Measurements from ENCODE around the gene ZNF148.
"Not testable (repeated sequence)": the region's sequence is repeated elsewhere in the genome, so short reads cannot be mapped to it uniquely, and the experiment has no call there.

The ZNF148 gene

DNA sequence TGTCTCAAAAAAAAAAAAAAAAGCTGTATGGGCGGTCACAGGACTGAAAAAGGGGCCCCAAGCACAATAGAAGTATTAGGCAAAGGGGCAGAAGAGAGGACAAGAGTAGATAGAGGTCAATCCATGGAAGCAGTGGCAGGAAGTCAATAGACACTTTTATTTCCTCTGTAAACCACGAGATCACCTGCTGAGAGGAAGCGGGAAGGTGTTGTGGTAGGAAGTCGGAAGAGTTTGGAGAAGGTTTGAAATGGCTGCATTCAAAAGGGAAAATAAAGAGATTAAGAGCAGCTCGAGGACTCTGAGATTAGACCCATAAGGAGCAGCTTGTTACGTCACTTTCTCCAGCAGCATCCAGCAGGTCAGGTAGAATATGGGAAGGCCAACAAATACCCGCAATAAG lies 14.2 kb upstream of the ZNF148 start:
- H3K9me3 ChIP-seq (ENCODE audit: low read length) = no peaks in the 10 kb centered on the region
- no peak overlapping the region for H3K4me3 ChIP-seq (ENCODE audit: low read length)

DNA sequence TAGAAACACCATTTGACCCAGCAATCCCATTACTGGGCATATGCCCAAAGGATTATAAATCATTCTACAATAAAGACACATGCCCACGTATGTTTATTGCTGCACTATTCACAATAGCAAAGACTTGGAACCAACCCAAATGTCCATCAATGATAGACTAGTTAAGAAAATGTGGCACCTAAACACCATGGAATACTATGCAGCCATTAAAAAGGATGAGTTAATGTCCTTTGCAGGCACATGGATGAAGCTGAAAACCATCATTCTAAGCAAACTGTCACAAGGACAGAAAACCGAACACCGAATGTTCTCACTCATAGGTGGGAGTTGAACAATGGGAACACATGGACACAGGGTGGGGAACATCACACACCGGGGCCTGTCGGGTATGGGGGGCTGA lies 13.2 kb upstream of the ZNF148 start:
- H3K4me1 ChIP-seq (ENCODE audit: insufficient read depth, low read length); H2AFZ ChIP-seq (ENCODE audit: low read depth, low read length); H3K27me3 ChIP-seq (ENCODE audit: insufficient read depth, low read length); H3K4me3 ChIP-seq (ENCODE audit: low read length); H3K36me3 ChIP-seq (ENCODE audit: insufficient read depth, low read length); H3K9me3 ChIP-seq (ENCODE audit: low read length): not testable (repeated sequence)

More for the DNA sequence above, 14.2 kb upstream of the ZNF148 start:
- H3K27me3 ChIP-seq (ENCODE audit: insufficient read depth, low read length) = no peaks in the 10 kb centered on the region
- no peaks in the 10 kb centered on the region for H3K36me3 ChIP-seq (ENCODE audit: insufficient read depth, low read length)
- H2AFZ ChIP-seq (ENCODE audit: low read depth, low read length) = no peak overlapping the region
- peaks cover 3% of the 10 kb centered on the region for H3K4me1 ChIP-seq (ENCODE audit: insufficient read depth, low read length)

DNA sequence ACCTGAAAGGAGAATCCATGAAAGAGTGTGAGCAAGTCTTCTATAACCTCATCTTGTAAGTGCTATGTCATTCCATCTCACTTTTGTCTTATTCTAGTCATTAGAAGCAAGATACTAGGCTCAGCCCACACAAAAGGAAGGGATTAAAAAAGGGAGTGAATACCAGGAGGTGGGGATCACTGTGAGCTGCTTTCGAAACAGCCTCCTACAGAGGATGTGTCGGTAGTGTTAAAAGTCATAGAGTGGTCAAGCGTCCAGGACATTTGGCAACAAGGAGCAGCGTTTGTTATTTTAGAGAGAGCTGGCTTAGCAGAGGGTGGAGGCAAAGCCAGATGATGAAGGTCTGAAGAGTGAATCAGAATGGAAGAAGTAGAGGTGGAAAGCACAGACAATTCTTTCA lies 11.7 kb upstream of the ZNF148 start:
- H2AFZ ChIP-seq (ENCODE audit: low read depth, low read length) = no peak overlapping the region
- no peaks in the 10 kb centered on the region for H3K9me3 ChIP-seq (ENCODE audit: low read length)

DNA sequence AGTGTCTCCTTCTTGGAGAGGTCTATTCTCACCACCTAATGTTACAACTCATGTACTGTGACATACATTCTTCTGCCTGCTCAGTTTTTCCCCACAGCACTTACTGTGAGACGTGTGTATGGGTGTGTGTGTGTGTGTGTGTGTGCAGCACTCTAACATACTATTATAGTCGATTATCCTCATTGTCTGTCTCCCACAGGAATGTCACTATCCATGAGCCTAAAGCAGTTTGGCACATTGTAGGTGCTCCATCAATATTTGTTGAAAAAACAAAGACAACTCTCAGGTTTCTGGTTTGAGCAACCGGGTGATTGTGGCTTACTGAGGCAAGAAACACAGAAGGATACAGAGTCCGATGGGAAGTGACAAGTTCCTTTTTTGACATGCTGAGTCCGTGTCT lies 8.6 kb upstream of the ZNF148 start:
- H3K4me1 ChIP-seq (ENCODE audit: insufficient read depth, low read length) = no peaks in the 10 kb centered on the region
- H3K36me3 ChIP-seq (ENCODE audit: insufficient read depth, low read length) = no peaks in the 10 kb centered on the region
- H3K4me3 ChIP-seq (ENCODE audit: low read length) = no peak overlapping the region
- H2AFZ ChIP-seq (ENCODE audit: low read depth, low read length) = no peak overlapping the region
- H3K9me3 ChIP-seq (ENCODE audit: low read length) = no peaks in the 10 kb centered on the region
- H3K27me3 ChIP-seq (ENCODE audit: insufficient read depth, low read length) = no peaks in the 10 kb centered on the region

More for the DNA sequence above, 11.7 kb upstream of the ZNF148 start:
- Histone ChIP-seq H3K4me1 (ENCODE audit: insufficient read depth, low read length) (peaks cover 3% of the 10 kb centered on the region), H3K36me3 (ENCODE audit: insufficient read depth, low read length) (no peaks in the 10 kb centered on the region), H3K4me3 (ENCODE audit: low read length) (no peak overlapping the region), H3K27me3 (ENCODE audit: insufficient read depth, low read length) (no peaks in the 10 kb centered on the region)

DNA sequence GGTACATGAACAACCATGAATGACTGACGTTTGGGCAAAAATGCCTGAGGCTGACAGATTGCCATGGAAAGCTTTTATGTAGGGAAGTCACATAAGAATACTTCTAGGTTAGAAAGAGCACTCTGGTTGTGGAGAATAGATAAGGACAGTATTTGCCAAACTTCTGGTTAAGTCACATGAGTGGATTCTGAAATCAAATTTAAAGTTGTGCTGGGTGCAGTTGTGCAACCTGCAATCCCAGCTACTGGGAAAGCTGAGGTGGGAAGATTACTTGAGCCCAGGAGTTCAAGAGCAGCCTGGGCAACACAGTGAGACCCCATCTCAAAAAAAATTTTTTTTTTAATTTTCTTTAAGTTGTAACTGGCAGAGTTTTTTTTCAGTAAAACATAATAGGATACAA lies 7.2 kb upstream of the ZNF148 start:
- H3K27me3 ChIP-seq (ENCODE audit: insufficient read depth, low read length) = no peaks in the 10 kb centered on the region
- H3K4me3 ChIP-seq (ENCODE audit: low read length) = no peak overlapping the region
- no peaks in the 10 kb centered on the region for H3K36me3 ChIP-seq (ENCODE audit: insufficient read depth, low read length)
- no peaks in the 10 kb centered on the region for H3K4me1 ChIP-seq (ENCODE audit: insufficient read depth, low read length)
- no peak overlapping the region for H2AFZ ChIP-seq (ENCODE audit: low read depth, low read length)
- H3K9me3 ChIP-seq (ENCODE audit: low read length) = no peaks in the 10 kb centered on the region

DNA sequence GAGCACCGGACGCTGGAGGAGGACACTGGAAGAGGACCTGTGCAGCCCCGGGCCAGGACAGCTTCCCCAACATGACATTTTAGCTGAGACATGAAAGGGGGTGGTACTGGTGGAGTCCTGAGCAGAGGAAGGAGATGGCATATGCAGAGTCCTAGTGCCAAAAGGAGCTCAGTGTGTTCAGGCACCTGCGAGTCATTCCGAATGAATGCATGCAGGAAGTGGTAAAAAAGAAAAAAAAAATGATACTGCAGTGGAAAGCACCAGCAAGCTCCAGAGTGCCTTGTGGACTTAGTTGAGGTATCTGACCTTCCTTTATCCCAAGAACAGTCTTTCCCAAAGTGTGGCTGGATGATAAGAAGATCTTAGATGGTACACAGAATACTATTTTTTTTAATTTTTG lies 6.6 kb upstream of the ZNF148 start:
- H2AFZ ChIP-seq (ENCODE audit: low read depth, low read length) = no peak overlapping the region
- H3K4me3 ChIP-seq (ENCODE audit: low read length) = no peak overlapping the region
- H3K36me3 ChIP-seq (ENCODE audit: insufficient read depth, low read length) = no peaks in the 10 kb centered on the region
- H3K4me1 ChIP-seq (ENCODE audit: insufficient read depth, low read length) = no peaks in the 10 kb centered on the region
- no peaks in the 10 kb centered on the region for H3K9me3 ChIP-seq (ENCODE audit: low read length)
- no peaks in the 10 kb centered on the region for H3K27me3 ChIP-seq (ENCODE audit: insufficient read depth, low read length)

DNA sequence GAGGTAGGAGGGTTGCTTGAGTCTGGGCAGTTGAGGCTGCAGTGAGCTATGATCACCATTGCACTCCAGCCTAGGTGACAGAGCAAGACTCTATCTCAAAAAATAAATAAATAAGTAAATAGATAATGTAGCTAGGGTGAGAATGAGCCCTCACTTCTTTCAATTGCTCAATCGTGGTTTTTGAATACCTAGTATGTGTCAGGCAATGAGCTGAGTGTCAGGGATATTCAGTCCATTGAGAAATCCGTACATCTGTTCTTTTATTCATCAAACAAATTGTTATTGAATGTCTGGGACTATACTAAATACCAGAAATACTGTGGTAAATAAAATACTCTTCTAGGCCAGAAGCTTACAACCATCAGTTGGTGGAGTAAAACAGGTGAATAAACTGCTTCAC lies 6.2 kb upstream of the ZNF148 start:
- Histone ChIP-seq H3K4me1 (ENCODE audit: insufficient read depth, low read length) (peaks cover under 1% of the 10 kb centered on the region), H2AFZ (ENCODE audit: low read depth, low read length) (no peak overlapping the region), H3K27me3 (ENCODE audit: insufficient read depth, low read length) (no peaks in the 10 kb centered on the region), H3K36me3 (ENCODE audit: insufficient read depth, low read length) (no peaks in the 10 kb centered on the region), H3K4me3 (ENCODE audit: low read length) (no peak overlapping the region), H3K9me3 (ENCODE audit: low read length) (no peaks in the 10 kb centered on the region)

DNA sequence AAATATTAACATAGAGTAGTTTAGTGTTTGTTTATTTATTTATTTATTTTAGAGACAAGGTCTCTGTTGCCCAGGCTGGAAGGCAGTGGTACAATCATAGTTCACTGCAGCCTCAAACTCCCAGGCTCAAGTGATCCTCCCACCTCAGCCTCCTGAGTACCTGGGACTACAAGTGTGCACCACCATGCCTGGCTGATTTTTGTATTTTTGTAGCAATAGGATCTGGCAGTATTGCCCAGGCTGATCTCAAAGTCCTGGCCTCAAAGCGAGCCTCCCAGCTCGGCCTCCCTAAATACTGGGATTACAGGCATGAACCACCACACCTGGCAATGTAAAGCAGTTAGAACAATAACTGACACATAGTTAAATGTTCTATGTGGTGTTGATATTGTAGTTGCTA lies 4.4 kb upstream of the ZNF148 start:
- Histone ChIP-seq H3K4me1 (ENCODE audit: insufficient read depth, low read length) (peaks cover 7% of the 10 kb centered on the region), H3K27me3 (ENCODE audit: insufficient read depth, low read length) (no peaks in the 10 kb centered on the region), H3K4me3 (ENCODE audit: low read length) (no peak overlapping the region), H3K36me3 (ENCODE audit: insufficient read depth, low read length) (no peaks in the 10 kb centered on the region), H2AFZ (ENCODE audit: low read depth, low read length) (no peak overlapping the region), H3K9me3 (ENCODE audit: low read length) (no peaks in the 10 kb centered on the region)

DNA sequence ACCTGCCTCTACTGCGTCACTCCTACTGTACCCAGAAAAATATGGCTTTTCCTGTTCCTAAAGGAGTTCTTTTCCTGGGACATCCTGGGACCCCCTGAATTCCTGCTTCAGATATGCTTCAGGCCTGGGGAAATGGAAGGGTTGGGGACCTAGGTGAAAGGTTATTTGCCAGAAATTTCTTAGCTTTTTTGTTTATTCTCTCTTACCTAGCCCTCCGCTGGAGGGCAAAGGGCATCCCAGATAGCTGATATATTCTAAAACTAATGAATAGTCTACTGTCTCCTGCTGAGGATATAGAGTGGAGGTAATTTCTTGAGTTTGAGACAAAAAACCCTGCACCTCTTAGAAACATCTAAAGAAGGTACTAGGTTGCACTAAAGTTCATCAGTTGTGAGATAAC lies 3.6 kb upstream of the ZNF148 start:
- Histone ChIP-seq H3K36me3 (ENCODE audit: insufficient read depth, low read length) (no peaks in the 10 kb centered on the region), H3K9me3 (ENCODE audit: low read length) (no peaks in the 10 kb centered on the region), H2AFZ (ENCODE audit: low read depth, low read length) (no peak overlapping the region), H3K4me3 (ENCODE audit: low read length) (no peak overlapping the region), H3K4me1 (ENCODE audit: insufficient read depth, low read length) (peaks cover 12% of the 10 kb centered on the region), H3K27me3 (ENCODE audit: insufficient read depth, low read length) (no peaks in the 10 kb centered on the region)

DNA sequence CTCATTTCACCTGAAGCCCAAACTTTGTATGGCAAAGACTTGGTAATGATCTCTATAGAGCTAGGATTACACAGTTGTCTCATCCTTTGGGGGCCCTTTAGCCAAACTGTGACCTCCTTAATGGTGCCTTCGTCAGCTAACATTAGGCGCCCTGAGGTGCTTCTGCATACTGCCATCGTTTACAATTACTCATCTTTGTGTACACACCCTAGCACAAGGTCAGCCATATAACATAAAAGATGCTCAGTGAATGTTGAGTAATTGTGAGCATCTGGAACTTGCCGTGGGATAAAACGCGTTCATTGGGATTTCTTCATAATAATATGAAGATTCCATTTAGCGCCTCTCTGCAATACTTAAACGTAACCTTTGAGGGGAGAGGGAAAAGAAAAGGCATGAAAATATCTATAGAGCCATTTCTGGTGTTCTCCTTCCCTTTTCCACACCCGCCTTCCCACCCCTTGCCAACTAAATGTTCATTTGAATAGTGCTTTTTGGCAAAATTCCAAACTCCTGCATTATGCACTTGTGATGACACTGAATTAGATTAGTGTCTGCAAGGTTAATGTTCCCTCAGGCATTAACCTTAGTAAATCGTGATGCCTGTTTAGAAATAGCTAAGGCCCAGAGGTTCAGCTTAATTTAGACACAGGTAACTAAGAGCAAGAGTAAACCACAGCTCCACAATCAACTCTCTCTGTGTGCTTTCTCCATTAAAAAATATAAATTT lies 990 bp upstream of the ZNF148 start:
- H3K36me3 ChIP-seq (ENCODE audit: insufficient read depth, low read length) = peaks cover 3% of the 10 kb centered on the region
- H2AFZ ChIP-seq (ENCODE audit: low read depth, low read length) = peak overlapping the region; percentile 98
- peaks cover 18% of the 10 kb centered on the region for H3K4me1 ChIP-seq (ENCODE audit: insufficient read depth, low read length)
- H3K27me3 ChIP-seq (ENCODE audit: insufficient read depth, low read length) = no peaks in the 10 kb centered on the region
- H3K9me3 ChIP-seq (ENCODE audit: low read length) = no peaks in the 10 kb centered on the region
- H3K4me3 ChIP-seq (ENCODE audit: low read length) = peak overlapping the region; percentile 65

DNA sequence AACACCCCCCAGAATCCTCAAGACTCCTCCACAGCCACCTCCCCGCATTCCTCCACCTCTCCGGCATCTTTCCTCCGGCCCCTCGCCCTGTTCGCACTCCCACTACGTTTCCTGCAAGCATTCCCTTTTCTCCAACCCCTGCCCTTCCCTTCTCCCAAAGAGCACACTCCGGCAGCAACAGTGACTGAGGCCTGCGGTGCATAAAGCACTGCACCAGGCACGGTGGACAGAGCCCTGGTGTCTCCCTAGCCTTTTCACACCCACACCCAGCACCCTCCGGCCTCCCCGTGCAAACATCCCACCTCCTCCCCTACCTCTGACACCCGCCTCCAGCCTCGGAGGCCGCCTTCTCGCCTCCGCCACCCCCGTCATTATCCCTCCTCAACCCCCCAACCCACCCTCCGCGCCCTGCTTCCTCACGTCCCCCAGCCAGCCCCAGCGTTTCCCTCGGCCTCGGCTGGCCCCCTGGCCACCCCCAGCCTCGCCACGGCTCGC lies 577 bp downstream of the ZNF148 start:
- Histone ChIP-seq H2AFZ (ENCODE audit: low read depth, low read length) (no peak overlapping the region), H3K4me1 (ENCODE audit: insufficient read depth, low read length) (peaks cover 18% of the 10 kb centered on the region), H3K9me3 (ENCODE audit: low read length) (no peaks in the 10 kb centered on the region), H3K4me3 (ENCODE audit: low read length) (peak overlapping the region; percentile 65), H3K27me3 (ENCODE audit: insufficient read depth, low read length) (no peaks in the 10 kb centered on the region), H3K36me3 (ENCODE audit: insufficient read depth, low read length) (peaks cover 3% of the 10 kb centered on the region)

DNA sequence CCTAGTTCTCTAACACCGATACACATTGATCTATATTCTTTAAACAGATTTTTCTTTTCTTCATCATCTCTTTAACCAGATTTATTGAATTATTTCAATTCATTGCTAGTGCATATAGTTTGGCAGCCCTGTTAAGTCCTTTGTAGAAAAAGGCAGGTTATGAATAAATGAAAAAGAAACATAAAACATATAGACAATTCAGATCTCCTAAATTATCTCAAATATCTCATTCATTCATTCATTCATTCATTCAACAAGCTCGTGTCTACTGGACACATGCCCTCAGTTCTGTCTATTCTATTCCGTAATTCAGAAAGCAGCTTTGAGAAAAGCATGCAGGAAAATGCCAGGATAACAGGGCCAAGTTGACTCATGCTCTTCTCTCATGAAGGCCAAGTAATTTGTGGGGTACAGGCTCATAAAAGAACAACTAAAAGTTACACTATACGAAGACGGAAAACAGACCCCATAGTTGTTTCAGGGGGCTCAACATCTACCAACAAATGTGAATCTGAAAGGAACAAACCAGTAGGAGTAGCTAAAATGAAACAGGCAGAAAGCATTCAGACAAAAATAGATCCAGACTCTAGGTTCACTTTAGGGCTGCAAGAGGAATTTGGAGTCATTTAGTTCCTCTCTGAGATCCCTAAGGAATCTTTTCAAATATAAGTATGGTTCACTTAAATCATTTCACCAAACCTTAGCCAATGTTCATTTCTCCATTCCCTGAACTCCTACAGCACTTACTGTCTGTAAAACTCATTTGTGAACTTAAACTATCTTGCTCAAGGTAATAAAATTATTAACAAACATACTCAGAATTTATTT lies 7.5 kb downstream of the ZNF148 start:
- H3K4me3 ChIP-seq (ENCODE audit: low read length) = no peak overlapping the region
- peaks cover 8% of the 10 kb centered on the region for H3K36me3 ChIP-seq (ENCODE audit: insufficient read depth, low read length)

DNA sequence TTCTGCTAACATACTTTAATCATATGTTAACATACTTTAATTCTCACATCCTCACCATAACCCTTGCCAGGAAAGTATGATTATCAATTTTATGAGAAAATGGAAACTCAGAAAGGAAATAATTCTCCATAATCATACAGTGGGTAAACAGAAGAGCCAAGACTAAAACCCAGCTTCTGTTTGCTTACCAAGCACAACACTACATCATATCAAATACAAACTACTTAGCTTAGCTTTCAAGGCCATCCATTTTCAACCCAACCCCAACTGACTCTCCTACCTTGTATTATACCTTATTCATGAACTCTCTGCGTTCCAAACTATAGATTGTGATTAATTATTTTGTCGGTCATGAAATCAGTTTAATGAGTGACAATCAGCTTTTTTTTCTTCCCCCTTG lies 9.0 kb downstream of the ZNF148 start:
- no peak overlapping the region for H2AFZ ChIP-seq (ENCODE audit: low read depth, low read length)
- H3K4me3 ChIP-seq (ENCODE audit: low read length) = no peak overlapping the region
- H3K9me3 ChIP-seq (ENCODE audit: low read length) = no peaks in the 10 kb centered on the region

More for the DNA sequence above, 7.5 kb downstream of the ZNF148 start:
- Histone ChIP-seq H2AFZ (ENCODE audit: low read depth, low read length) (no peak overlapping the region), H3K27me3 (ENCODE audit: insufficient read depth, low read length) (no peaks in the 10 kb centered on the region), H3K4me1 (ENCODE audit: insufficient read depth, low read length) (no peaks in the 10 kb centered on the region), H3K9me3 (ENCODE audit: low read length) (no peaks in the 10 kb centered on the region)

More for the DNA sequence above, 9.0 kb downstream of the ZNF148 start:
- no peaks in the 10 kb centered on the region for H3K27me3 ChIP-seq (ENCODE audit: insufficient read depth, low read length)
- no peaks in the 10 kb centered on the region for H3K4me1 ChIP-seq (ENCODE audit: insufficient read depth, low read length)
- peaks cover 5% of the 10 kb centered on the region for H3K36me3 ChIP-seq (ENCODE audit: insufficient read depth, low read length)
